Pancreas (tissue), 10 donors: ENCODE results near the gene MYO1H. TPM values are rescaled to one million over a fixed set of nuclear protein-coding genes. Genes with fewer than 3 reads are reported as not detected.

Experiments
- ATAC-seq, 4 donors: fragments of 200-7000 bp; cut with Tn5 transposase; one replicate each; pipeline versions ENCODE4 v1.8.0 to v1.9.1; 2020; ENCODE audit warnings: mild to moderate bottlenecking in 4 of 4, moderate library complexity in 4 of 4
- DNase-seq, 6 donors: peaks; one replicate each; pipeline ENCODE4 v3.0.0-alpha.2; 2020
- FAIRE-seq: peaks from 2 replicates; lab custom pipeline; 2012; peaks lifted over from hg19 to GRCh38; lab: Jason Lieb, UNC
- H3K27ac ChIP-seq, 4 donors: fragments of 200-600 bp; sonication (generic); 1 replicate in 3 of 4; 2 replicates in 1 of 4; pipeline versions ENCODE4 v1.5.0 to v1.8.0; 2020
- H3K27me3 ChIP-seq, 4 donors: fragments of 200-600 bp; one replicate each; pipeline ENCODE4 v1.8.0; 2021
- H3K36me3 ChIP-seq, 3 donors: fragments of 200-600 bp; sonication (generic) in 1 of 3; one replicate each; pipeline versions ENCODE4 v1.5.0 to v1.8.0; 2020 to 2021
- H3K4me1 ChIP-seq, 3 donors: fragments of 200-600 bp; one replicate each; pipeline ENCODE4 v1.8.0; 2021
- H3K4me3 ChIP-seq, 4 donors: fragments of 200-600 bp; sonication (generic) in 2 of 4; one replicate each; pipeline versions ENCODE4 v1.5.0 to v1.8.0; 2020 to 2021
- H3K9me3 ChIP-seq, 4 donors: fragments of 200-600 bp; one replicate each; pipeline ENCODE4 v1.8.0; 2021
- WGBS, 2 donors: extraction: QIAGEN DNeasy Blood & Tissue Kit; methylation state at CpG; one replicate each; pipeline ENCODE4 v1.1.7; 2013; 5-methylcytosine and 5-hydroxymethylcytosine counted together
- intact Hi-C, 3 donors: fragments of 100-400 bp; cut with DNase I; formaldehyde crosslinking; loops; one replicate each; pipeline versions ENCODE4 v1.11.1 to v1.14.2; 2022
- polyA plus RNA-seq, 2 donors: library from polyadenylated mRNA; stranded (reverse); fragments of 200-250 nt; gene quantifications; one replicate each; pipeline ENCODE4 v1.2.3, GENCODE V29; 2013
- total RNA-seq, 6 donors: library from RNA; stranded (reverse); fragmentation: NEBNext Ultra II Directional in 4 of 6; extraction: Animal tissue kit (Norgen Biotek cat#: 25700) in 4 of 6; gene quantifications; one replicate each; pipeline versions ENCODE4 v1.2.1 to v1.2.4, GENCODE V29; 2021 to 2023
- TF ChIP-seq, protein P1 (sequence below), 4 donors: fragments of 200-600 bp; sonication (generic) in 3 of 4; IDR thresholded peaks; one replicate each; pipeline versions ENCODE4 v1.5.0 to v1.8.0; 2021; ENCODE audit warnings: antibody characterized with exemption in 4 of 4
- donor health status: healthy with polysubstance abuse.
- donor health status: DM: no; HTN: no; CAD: no; lungs with moderate emphysema.
- donor health status: DM: no; HTN: no; CAD: no.
- donor health status: control.
- donor health status: control.
- donor health status: Bipolar disorder and iron deficiency.
- donor health status: DM: yes; HTN: yes; CAD: no.
- donor health status: DM: no; HTN: no; CAD: no.
- donor health status: DM: no; HTN: no; CAD: no.
- donor health status: DM: yes; HTN: yes; CAD: no.

The MYO1H gene, protein sequence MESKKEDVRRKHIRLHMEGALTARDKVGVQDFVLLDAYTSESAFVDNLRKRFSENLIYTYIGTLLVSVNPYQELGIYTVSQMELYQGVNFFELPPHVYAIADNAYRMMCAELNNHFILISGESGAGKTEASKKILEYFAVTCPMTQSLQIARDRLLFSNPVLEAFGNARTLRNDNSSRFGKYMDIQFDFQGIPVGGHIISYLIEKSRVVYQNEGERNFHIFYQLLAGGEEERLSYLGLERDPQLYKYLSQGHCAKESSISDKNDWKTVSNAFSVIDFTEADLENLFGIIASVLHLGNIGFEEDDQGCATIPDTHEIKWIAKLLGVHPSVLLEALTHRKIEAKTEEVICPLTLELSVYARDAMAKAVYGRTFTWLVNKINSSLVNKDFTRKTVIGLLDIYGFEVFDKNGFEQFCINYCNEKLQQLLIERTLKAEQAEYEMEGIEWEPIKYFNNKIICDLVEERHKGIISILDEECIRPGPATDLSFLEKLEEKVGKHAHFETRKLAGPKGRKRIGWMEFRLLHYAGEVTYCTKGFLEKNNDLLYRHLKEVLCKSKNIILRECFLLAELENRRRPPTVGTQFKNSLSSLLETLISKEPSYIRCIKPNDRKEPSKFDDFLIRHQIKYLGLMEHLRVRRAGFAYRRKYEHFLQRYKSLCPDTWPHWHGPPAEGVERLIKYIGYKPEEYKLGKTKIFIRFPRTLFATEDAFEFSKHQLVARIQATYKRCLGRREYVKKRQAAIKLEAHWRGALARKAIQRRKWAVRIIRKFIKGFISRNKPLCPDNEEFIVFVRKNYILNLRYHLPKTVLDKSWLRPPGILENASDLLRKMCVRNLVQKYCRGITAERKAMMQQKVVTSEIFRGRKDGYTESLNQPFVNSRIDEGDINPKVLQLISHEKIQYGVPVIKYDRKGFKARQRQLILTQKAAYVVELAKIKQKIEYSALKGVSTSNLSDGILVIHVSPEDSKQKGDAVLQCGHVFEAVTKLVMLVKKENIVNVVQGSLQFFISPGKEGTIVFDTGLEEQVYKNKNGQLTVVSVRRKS
- total RNA-seq (not detected), polyA plus RNA-seq (under 1 TPM in 1 of 2 donors, not detected in 1; 0.07 TPM)

DNA sequence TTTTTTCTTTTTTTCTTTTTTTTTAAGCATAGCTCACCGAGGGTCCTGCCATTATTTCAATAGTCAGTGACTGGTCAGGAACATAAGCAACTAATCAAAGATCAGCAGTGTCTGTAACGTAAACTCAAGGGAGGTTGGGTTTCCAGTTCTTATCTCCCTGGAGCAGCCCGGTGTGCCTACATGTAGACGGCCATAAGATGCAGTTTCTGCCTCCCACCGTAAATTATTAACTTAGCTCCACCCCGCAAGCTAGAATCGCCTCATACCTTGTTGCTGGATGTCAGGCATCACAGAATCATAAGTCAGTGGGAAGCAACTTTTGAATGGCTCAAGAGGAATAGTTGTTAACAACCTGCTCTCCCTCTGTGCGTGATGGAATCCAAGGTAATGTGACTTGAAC is at the start of gene MYO1H:
TSS of gene MYO1H (plus strand) at position 312 of the 400 bp plus-strand sequence. CDS start at position 373, 61 bp downstream.
- Histone ChIP-seq H3K27ac (no peak within 1 kb of the TSS), H3K4me1 (no peaks in the 10 kb centered on the region), H3K4me3 (no peak within 1 kb of the TSS), H3K36me3 (no peaks in the 10 kb centered on the region), H3K27me3 (peaks cover 0 to 4% (median 0%) of the 10 kb centered on the region in 4 donors), H3K9me3 (no peaks in the 10 kb centered on the region)
- WGBS, 2 donors, result 35 to 37% methylated on average over 8 of the region's 8 CpGs
- TF ChIP-seq, protein P1, sequence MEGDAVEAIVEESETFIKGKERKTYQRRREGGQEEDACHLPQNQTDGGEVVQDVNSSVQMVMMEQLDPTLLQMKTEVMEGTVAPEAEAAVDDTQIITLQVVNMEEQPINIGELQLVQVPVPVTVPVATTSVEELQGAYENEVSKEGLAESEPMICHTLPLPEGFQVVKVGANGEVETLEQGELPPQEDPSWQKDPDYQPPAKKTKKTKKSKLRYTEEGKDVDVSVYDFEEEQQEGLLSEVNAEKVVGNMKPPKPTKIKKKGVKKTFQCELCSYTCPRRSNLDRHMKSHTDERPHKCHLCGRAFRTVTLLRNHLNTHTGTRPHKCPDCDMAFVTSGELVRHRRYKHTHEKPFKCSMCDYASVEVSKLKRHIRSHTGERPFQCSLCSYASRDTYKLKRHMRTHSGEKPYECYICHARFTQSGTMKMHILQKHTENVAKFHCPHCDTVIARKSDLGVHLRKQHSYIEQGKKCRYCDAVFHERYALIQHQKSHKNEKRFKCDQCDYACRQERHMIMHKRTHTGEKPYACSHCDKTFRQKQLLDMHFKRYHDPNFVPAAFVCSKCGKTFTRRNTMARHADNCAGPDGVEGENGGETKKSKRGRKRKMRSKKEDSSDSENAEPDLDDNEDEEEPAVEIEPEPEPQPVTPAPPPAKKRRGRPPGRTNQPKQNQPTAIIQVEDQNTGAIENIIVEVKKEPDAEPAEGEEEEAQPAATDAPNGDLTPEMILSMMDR (IDR thresholded peaks at IDR 0.05), result no peak
- no peak for DNase-seq
- ATAC-seq, result no peak
- FAIRE-seq, result no peak
- intact Hi-C loops, result no loop called here

DNA sequence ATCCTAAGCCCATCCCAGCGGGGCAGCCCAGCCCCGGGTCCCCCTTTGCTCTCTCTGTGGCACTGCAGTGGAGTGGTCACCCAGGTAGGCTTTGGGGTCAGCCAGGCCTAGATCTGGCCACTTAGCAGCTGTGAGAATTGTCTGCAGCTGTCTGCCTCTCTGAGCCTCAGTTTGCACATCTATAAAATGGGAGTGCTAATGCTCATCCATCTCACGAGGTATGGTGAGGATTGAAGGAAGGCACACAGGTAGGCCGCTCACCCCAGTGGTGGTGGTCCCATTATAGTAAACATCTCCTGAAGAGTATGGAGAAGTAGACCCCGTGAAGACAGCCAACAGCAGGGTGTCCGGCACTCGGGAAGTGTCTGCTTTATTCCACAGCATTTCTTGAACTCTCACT is 47.9 kb upstream of the MYO1H start:
- Histone ChIP-seq H3K27me3 (no peaks in the 10 kb centered on the region), H3K36me3 (no peaks in the 10 kb centered on the region), H3K27ac (no peak overlapping the region), H3K4me1 (no peaks in the 10 kb centered on the region), H3K4me3 (no peak overlapping the region), H3K9me3 (no peaks in the 10 kb centered on the region)
- 77 to 83% methylated on average over 7 of the region's 7 CpGs for WGBS, 2 donors
- TF ChIP-seq, protein P1 (IDR thresholded peaks at IDR 0.05), result no peak
- FAIRE-seq (no peak), DNase-seq (no peak), ATAC-seq (no peak)
- intact Hi-C loops, result no loop called here

GRCh38 chr12:109301643-109302168 is 46.0 kb upstream of the MYO1H start:
- ATAC-seq (no peak), FAIRE-seq (no peak), DNase-seq (no peak)
- intact Hi-C loops, result no loop called here
- no peaks in the 10 kb centered on the region for H3K9me3 ChIP-seq
- no peaks in the 10 kb centered on the region for H3K36me3 ChIP-seq
- H3K27ac ChIP-seq, result no peak overlapping the region
- no peaks in the 10 kb centered on the region for H3K27me3 ChIP-seq
- no peaks in the 10 kb centered on the region for H3K4me1 ChIP-seq
- WGBS, 2 donors, result 66 to 79% methylated on average over 3 of the region's 3 CpGs
- H3K4me3 ChIP-seq, result no peak overlapping the region
- TF ChIP-seq, protein P1 (IDR thresholded peaks at IDR 0.05), result no peak

DNA sequence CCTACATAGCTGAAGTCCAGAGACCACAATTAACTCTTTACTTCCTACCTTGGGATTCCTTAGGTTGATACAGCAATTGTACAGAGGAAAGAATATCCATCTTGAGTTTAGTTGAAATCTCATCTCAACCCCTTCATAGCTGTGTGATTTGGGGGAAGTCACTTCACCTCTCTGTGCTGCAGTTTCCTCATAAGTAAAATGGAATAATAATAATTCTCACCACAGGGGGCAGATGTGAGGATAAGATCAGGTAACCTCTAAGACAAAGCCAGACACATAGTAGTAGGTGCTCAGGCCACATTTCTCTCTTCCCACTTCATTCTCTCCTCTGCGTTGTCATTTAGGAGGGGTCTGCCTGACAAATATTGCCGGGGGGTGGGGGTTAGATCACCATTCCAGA is 45.3 kb upstream of the MYO1H start:
- no peak overlapping the region for H3K27ac ChIP-seq
- TF ChIP-seq, protein P1 (IDR thresholded peaks at IDR 0.05), result no peak
- DNase-seq (no peak), FAIRE-seq (no peak), ATAC-seq (no peak)
- intact Hi-C loops, result no loop called here
- no peaks in the 10 kb centered on the region for H3K36me3 ChIP-seq
- no peaks in the 10 kb centered on the region for H3K9me3 ChIP-seq
- H3K4me1 ChIP-seq, result no peaks in the 10 kb centered on the region
- 25 to 27% methylated on average over 2 of the region's 2 CpGs for WGBS, 2 donors
- no peak overlapping the region for H3K4me3 ChIP-seq
- no peaks in the 10 kb centered on the region for H3K27me3 ChIP-seq
